Neural crest cell (in vitro differentiated cells): ENCODE results near the gene IP6K2. TPM values are rescaled to one million over a fixed set of nuclear protein-coding genes. Genes with fewer than 3 reads are reported as not detected.

Experiments
- DNase-seq: peaks from one replicate; pipeline ENCODE4 v3.0.0; 2021; ENCODE audit warnings: low read depth, mixed read lengths, low spot score
- H3K27ac Mint-ChIP-seq: one replicate; pipeline ENCODE4 v1.8.0; 2021; ENCODE audit warnings: mild to moderate bottlenecking, mixed read lengths; ENCODE audit not compliant: unreplicated experiment
- H3K27me3 Mint-ChIP-seq: 2 replicates; pipeline ENCODE4 v1.8.0; 2021; ENCODE audit warnings: low read depth, mild to moderate bottlenecking, mixed read lengths
- H3K36me3 Mint-ChIP-seq: 2 replicates; pipeline ENCODE4 v1.8.0; 2021; ENCODE audit warnings: low read depth, mild to moderate bottlenecking, mixed read lengths
- H3K4me1 Mint-ChIP-seq: 2 replicates; pipeline ENCODE4 v1.8.0; 2021; ENCODE audit warnings: mixed read lengths
- H3K4me3 Mint-ChIP-seq: one replicate; pipeline ENCODE4 v1.8.0; 2021; ENCODE audit warnings: mild to moderate bottlenecking, mixed read lengths
- H3K9me3 Mint-ChIP-seq: 2 replicates; pipeline ENCODE4 v1.8.0; 2021; ENCODE audit warnings: mixed read lengths
- CTCF ChIP-seq: fragments of 200-600 bp; sonication (generic); conservative IDR thresholded peaks from 2 replicates; pipeline ENCODE4 v1.5.0; 2021; ENCODE audit warnings: antibody characterized with exemption, mild to moderate bottlenecking
- microRNA-seq: library from miRNA; unstranded; fragments of <30 nt; microRNA quantifications from one replicate; pipeline ENCODE4, GENCODE V29; 2020
- total RNA-seq: library from RNA; stranded (reverse); gene quantifications from 2 replicates; pipeline ENCODE4 v1.2.1, GENCODE V29; 2021

The IP6K2 gene
- total RNA-seq, 1 donor from 2014 or later: 139 TPM

- DNase-seq: no peak
- no peak for TF ChIP-seq CTCF
- Mint-ChIP-seq H3K4me1 (no peaks in the 10 kb centered on the region), H3K9me3 (no peaks in the 10 kb centered on the region), H3K36me3 (no peaks in the 10 kb centered on the region), H3K4me3 (no peak overlapping the region), H3K27me3 (no peaks in the 10 kb centered on the region), H3K27ac (no peak overlapping the region)
These were observed 71.9 kb downstream of the IP6K2 start for GRCh38 chr3:48644898-48645760.

GRCh38 chr3:48642605-48643004, 74.4 kb downstream of the IP6K2 start:
- H3K36me3 Mint-ChIP-seq: no peaks in the 10 kb centered on the region
- no peak for TF ChIP-seq CTCF
- H3K27ac Mint-ChIP-seq: no peak overlapping the region
- H3K4me1 Mint-ChIP-seq: no peaks in the 10 kb centered on the region
- no peak for DNase-seq
- H3K9me3 Mint-ChIP-seq: no peaks in the 10 kb centered on the region
- no peaks in the 10 kb centered on the region for H3K27me3 Mint-ChIP-seq
- H3K4me3 Mint-ChIP-seq: no peak overlapping the region

GRCh38 chr3:48641396-48641795, 75.6 kb downstream of the IP6K2 start:
- Mint-ChIP-seq H3K27ac (peak overlapping the region; percentile 58), H3K4me3 (no peak overlapping the region), H3K4me1 (peaks cover 12% of the 10 kb centered on the region), H3K36me3 (no peaks in the 10 kb centered on the region), H3K9me3 (no peaks in the 10 kb centered on the region), H3K27me3 (no peaks in the 10 kb centered on the region)
- TF ChIP-seq CTCF: no peak
- DNase-seq: no peak

GRCh38 chr3:48639944-48640606, 76.9 kb downstream of the IP6K2 start:
- Mint-ChIP-seq H3K27me3 (no peaks in the 10 kb centered on the region), H3K36me3 (no peaks in the 10 kb centered on the region), H3K9me3 (no peaks in the 10 kb centered on the region), H3K27ac (no peak overlapping the region), H3K4me1 (peaks cover 22% of the 10 kb centered on the region), H3K4me3 (no peak overlapping the region)
- TF ChIP-seq CTCF: no peak
- no peak for DNase-seq

Small RNAs within 50 kb of the gene (microRNA-seq; reads per million reads assigned to microRNA genes)
- gene MIR4793: not detected

Other genes with a start within 250 kb of the IP6K2 start
- 117 and 124 TPM in 2 replicates for gene SHISA5, start 213.0 kb downstream of the IP6K2 start, total RNA-seq
- 19.2 and 20.4 TPM in 2 replicates for gene PFKFB4, start 160.4 kb downstream of the IP6K2 start, total RNA-seq
- 1.3 TPM in 2 replicates for gene UCN2, start 153.4 kb downstream of the IP6K2 start, total RNA-seq
- 28.4 and 28.7 TPM in 2 replicates for gene COL7A1, start 121.9 kb downstream of the IP6K2 start, total RNA-seq
- 288 and 297 TPM in 2 replicates for gene UQCRC1, start 107.6 kb downstream of the IP6K2 start, total RNA-seq
- gene TMEM89, start 95.5 kb downstream of the IP6K2 start, total RNA-seq: 0.51 and 0.66 TPM in 2 replicates
- gene SLC26A6, start 81.8 kb downstream of the IP6K2 start, total RNA-seq: 54.8 and 57.4 TPM in 2 replicates
- gene CELSR3, start 54.3 kb downstream of the IP6K2 start, total RNA-seq: 26.5 and 27.2 TPM in 2 replicates
- gene NCKIPSD, start 31.3 kb downstream of the IP6K2 start, total RNA-seq: 25.3 and 30.2 TPM in 2 replicates
- gene PRKAR2A, start 130.7 kb upstream of the IP6K2 start, total RNA-seq: 47.6 and 49.6 TPM in 2 replicates
- 5.7 and 6.5 TPM in 2 replicates for gene SLC25A20, start 181.7 kb upstream of the IP6K2 start, total RNA-seq
- gene ARIH2, start 201.6 kb upstream of the IP6K2 start, total RNA-seq: 91.7 and 101 TPM in 2 replicates